ENCODE measurements around the gene MAGEC1.

DNA sequence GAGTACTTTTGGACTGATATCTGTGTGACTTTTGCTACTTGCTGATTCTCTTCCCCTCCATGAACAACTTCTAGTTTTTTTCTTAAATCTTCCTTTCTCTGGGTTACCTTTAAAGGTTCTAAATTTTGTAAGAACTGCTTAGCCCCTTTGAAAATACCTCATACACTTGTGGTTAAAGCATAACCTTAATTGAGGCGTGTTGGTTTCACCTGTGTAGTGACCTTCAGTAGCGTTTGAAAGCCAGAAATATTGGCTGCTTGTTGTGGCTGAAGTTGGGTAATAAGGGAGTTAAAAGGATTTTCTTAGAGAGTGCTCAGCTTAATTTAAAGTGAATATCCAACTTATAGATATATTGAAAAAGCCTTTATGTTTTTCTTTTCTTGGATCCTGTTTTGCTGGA, 32.0 kb downstream of the MAGEC1 start:
- TF ChIP-seq, protein P1, sequence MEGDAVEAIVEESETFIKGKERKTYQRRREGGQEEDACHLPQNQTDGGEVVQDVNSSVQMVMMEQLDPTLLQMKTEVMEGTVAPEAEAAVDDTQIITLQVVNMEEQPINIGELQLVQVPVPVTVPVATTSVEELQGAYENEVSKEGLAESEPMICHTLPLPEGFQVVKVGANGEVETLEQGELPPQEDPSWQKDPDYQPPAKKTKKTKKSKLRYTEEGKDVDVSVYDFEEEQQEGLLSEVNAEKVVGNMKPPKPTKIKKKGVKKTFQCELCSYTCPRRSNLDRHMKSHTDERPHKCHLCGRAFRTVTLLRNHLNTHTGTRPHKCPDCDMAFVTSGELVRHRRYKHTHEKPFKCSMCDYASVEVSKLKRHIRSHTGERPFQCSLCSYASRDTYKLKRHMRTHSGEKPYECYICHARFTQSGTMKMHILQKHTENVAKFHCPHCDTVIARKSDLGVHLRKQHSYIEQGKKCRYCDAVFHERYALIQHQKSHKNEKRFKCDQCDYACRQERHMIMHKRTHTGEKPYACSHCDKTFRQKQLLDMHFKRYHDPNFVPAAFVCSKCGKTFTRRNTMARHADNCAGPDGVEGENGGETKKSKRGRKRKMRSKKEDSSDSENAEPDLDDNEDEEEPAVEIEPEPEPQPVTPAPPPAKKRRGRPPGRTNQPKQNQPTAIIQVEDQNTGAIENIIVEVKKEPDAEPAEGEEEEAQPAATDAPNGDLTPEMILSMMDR (IDR thresholded peaks at IDR 0.05; ENCODE audit: low read depth, low read length), result no peak
- no peak for TF ChIP-seq EZH2phosphoT487 (IDR thresholded peaks at IDR 0.05; ENCODE audit: low read depth)
